CD4-positive, alpha-beta T cell treated with Interleukin-6 at 100 ng/mL for 8 hours (primary cell): Measurements from ENCODE around the gene NEU2.
"Not testable (repeated sequence)": the region's sequence is repeated elsewhere in the genome, so short reads cannot be mapped to it uniquely, and the experiment has no call there.

ENCODE experiments used
- DNase-seq: peaks from one replicate; pipeline ENCODE4 v3.0.0-alpha.2; 2020; ENCODE audit warnings: mixed read lengths, low spot score

The NEU2 gene

DNA sequence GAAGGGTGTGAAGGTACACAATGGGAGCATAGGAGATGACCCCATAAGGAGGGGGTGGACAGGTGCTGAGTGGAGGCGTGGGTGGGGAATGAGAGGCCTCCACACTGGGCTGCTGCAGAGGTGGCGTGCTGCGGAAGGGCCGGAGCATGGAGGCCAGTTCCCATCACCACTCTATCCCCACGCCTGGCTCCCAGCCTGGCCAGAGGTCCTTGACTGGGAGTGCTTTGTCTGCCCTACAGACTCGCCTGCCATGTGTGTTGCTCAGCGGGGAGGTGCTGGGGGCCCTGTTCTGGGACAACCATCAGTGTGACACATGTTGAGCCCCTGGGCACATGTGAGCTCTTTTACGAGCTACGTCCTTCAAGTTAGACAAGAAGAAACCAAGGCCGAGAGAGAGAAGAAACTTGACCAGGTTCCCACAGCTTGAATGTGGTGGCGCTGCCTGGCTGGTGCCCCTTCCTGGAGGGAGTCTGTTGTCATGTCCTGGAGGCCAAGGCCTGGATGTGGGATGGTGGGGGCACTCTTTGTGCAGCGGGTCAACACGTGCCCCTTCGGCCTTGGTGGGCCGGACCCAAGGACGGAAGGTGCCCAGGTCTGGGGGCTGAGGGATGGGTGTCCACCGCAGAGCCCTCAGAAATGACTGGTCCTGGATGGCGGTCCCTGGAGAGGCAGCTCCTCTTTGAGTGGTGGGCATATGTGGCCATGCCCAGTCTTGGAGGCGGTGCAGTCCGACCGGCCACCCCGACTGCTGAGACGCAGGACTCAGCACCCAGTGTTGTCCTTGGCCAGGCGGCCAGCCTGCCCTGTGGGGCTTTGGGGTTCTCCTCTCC lies 26.5 kb downstream of the NEU2 start:
- no peak for DNase-seq

DNA sequence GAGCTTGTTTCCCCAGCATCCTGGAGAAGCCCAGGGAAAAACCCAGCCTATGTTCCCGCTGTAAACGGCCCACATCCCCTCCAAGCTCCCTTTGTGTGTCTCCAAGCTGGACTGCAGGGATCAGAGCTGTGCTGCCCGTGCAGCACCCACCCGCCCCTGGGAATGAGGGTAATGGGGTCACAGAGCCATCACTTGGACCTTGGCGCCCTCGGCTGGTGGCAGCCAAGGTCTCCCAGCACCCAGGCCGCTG lies 27.0 kb downstream of the NEU2 start:
- DNase-seq = no peak

DNA sequence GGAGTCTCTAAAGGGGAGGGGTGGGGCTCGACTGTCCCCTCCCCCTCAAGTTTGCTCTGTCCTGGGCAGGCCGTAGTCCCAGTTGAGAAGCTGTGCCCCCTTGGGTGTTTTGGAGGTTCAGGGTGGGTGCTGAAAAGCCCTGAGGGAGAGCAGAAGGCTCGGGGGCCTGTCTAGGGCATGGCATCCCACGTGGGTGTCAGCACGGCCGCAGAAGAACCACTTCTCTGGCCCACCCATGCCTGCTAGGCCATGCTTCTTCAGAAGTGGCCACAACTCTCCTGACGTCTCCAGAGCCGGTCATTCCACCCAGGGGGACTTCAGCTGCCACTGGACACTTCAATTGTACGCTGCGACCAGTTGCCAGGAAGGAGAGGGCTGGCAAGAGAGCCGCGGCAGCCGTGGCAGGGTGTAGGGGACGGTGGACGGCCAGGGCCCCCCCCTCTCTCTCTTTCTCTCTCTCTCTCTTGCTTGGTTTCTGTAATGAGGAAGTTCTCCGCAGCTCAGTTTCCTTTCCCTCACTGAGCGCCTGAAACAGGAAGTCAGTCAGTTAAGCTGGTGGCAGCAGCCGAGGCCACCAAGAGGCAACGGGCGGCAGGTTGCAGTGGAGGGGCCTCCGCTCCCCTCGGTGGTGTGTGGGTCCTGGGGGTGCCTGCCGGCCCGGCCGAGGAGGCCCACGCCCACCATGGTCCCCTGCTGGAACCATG lies 27.5 kb downstream of the NEU2 start, which contains the start of gene INPP5D:
INPP5D (plus strand) TSS at position 546 of the 704 bp plus-strand sequence; CDS start at position 683, 137 bp downstream.
- peak; percentile 85 for DNase-seq

DNA sequence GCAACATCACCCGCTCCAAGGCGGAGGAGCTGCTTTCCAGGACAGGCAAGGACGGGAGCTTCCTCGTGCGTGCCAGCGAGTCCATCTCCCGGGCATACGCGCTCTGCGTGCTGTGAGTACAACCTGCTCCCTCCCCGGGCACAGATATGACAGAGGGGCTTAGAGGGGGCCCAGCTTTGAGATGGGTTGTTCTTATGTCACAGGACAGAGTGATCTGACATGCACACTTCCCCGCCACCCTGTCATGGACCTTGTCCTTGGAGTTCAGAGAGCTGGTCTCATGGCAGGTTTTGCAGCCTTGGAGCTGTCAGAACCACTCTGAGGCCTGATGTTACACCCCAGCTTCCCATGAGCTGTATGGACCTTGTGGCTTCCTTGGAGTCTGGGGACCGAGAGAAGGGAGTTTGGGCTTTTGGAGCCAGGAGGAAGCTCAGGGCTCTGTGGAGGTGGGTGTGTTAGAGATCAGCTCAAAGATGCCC lies 28.1 kb downstream of the NEU2 start:
- DNase-seq = no peak

DNA sequence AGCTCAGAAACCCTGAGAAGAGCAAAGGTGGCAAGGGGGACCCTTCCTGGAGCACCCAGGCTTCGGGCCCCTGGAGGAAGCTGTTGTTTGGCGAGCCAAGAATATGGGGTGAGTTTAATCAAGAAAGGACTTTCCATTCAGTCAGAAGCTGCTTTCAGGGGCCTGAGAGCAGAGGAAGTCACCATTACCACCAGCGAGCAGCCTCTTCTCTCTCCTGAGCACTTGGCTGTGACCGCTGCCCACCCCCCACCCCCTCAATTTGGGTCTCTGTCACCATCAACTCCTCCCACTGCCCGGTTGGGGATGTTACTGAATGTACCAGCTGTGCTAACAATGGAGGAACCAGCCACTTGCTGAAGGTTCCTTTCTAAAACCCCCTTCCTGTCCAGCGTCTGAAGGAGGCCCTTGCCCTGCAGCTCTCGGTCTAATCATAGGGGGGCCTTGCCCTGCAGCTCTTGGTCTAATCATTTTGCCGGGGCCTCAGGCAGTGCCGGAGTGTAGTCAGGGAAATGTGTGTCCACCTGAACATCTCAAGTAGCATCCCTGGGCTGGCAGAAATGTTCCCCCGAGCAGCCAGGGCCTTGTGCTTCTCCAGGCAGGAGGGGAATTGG lies 28.6 kb downstream of the NEU2 start:
- DNase-seq = no peak

DNA sequence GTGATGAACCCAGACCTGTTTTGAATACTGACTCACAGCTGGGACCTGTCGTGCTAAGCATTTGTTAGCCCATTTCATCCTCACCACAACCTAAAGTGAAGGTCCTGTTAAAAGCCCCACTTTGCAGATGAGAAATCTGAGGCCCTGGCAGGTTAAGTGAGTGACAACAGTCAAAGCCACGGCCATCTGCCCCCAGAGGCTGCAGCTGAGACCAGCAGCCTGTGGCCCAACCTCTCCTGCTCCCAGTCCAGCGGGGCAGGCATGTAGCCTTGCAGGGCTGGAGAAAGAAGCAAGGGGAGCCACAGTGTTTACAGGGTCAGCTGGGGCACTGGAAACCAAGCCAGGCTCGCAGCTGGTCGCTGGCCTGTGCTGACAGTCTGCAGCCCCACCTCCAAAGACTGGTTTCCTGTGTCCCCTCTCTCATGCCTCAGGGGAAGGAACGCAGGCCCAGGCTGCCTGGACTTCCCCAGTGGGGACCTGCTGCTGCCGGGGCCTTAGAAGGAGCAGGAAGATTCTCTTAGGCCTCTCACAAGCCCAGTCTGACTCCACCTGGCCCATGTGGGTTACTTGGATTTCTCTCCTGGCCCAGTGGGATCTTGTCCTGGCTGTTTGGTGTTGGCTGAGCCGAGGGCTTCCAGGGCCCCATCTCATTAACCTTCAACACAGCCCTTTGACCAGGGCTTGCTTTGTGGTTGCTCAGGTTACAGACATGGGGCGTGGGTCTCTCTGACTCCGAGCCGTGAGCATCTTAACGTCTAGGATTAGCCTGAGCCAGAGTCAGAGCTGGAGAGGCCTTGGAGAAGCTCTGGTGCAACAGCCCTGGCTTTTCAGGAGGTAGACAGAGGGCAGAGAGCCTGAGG lies 29.3 kb downstream of the NEU2 start:
- DNase-seq = peak; percentile 45

DNA sequence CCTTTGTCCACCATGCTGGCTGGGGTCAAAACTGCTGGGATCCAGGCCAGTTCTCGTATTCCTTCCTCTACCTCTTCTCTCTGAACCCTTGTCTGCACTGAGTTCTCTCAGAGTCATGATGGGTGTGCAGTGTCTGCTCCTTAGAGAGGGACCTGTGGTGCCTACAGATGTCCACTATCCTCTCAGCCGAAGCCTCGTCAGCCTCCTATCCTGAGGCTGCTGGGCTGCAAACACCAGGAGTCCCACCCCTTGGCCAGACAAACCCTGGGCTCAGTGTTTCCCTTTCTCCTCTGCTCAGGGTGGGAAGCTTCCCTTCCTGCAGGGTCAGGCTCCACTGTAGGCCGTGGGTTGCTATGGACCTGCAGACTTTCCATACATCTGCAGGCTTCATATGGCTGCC lies 30.0 kb downstream of the NEU2 start:
- DNase-seq = no peak

DNA sequence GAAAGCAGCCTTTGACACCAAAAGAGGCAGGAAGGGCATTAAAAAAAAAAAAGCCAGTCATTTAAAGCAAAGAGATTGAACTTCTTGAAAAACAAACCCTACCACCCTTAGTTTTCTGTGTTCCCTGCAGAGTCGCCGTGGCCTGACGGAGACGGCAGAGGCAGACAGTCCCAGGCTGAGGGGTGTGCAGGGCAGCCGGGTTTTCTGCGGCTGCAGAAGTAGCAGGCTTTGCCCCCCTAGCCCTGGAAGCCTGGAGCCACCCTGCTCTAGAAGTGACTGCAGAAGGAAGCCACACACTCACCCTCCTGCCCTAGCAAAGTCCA lies 30.4 kb downstream of the NEU2 start:
- DNase-seq = no peak

DNA sequence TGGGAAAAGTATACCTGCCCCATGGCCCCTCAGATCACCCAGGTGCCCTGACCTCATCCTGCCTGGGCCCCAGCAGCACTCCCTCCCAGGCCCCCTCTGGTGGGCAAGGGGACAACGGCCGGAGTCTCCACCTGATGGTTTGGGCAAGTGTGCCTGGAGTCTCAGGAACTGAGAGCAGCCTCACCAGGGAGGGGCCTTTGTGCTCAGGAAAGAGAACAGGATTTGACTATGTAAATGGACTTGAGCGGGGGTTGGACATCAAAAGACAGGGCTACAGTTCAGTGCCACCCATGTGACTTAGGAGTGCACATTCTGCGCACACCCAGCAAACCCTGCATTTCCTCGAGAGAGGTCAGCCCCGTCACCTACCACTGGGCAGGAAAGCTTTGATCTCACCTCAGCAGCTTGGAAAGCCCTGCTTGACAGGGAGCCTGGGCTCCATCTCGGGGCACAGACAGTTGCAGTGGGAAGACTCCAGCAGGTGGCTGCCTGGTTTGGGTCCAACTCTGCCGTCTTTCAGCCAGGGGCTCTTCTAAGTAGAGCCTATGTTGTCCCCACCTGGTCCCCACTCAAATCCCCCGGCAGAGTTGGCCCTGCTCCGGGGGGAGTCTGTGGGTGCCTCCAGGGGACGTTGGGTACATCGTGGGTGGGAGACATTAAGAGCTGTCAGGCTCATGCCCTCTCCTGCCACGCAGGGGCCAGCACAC lies 30.9 kb downstream of the NEU2 start:
- no peak for DNase-seq

DNA sequence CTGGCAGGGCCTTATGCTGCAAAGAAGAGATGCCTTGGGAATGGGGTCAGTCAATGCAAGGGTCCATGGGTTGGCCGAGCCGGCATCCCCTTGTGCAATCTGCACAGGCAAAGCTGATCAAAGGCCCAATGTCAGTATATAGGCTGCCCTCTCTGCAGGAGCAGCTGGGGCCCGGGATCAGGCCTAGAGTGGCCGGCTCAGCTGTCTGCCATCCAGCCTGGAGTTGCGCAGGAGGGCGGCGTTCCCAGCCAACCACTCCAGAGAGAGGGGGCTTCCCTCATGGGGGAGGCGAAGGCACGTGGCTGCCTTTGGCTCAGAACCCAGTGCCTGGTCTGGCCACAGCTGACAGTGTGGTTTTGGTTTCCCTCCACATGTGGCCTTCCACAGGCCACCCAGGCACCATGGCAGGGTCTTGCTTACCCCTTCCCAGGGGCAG lies 31.5 kb downstream of the NEU2 start:
- DNase-seq = no peak

DNA sequence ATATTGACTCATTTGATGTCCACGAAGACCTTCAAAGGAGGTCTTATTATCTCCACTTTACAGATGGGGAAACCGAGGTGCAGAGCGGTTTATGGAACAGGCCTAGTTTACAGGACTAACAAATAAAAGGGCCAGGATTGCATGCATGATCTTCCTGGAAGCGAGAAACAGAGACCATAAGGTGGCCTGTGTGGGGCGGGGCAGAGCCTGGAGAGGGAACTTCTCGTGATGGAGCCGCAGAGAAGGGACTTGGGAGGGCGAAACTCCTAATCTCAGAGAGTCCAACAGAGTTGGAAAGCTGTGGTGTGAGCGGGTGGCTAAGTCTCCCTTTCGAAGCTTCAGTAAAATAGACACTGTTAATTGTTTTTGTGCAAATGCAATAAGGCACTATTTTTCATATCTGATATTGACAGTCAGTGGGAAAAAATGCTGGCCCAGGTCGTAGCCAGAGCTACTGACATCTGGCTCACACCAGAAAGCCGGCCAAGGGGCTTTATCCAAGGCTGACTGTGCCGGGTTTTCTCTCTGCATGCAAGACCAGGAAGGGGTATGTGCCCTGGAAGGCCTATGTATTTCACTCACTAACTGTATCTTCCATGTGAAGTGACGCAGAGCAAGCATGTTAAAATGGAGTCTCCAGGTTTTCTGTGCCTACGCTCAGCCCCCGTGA lies 32.2 kb downstream of the NEU2 start:
- no peak for DNase-seq

DNA sequence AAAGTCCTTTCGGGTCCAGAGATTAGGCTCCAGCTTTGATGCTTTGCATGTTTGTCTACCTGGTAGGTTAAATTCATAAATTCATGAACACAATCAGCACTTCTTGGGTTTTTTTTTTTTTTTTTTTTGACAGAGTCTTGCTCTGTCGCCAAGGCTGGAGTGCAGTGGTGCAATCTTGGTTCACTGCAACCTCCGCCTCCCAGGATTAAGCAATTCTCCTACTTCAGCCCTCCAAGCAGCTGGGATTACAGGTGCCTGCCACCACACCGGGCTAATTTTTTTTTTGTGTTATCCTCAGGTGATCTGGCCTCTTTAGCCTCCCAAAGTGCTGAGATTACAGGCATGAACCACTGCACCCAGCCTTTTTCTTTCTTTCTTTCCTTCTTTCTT lies 32.7 kb downstream of the NEU2 start:
- DNase-seq = not testable (repeated sequence)

DNA sequence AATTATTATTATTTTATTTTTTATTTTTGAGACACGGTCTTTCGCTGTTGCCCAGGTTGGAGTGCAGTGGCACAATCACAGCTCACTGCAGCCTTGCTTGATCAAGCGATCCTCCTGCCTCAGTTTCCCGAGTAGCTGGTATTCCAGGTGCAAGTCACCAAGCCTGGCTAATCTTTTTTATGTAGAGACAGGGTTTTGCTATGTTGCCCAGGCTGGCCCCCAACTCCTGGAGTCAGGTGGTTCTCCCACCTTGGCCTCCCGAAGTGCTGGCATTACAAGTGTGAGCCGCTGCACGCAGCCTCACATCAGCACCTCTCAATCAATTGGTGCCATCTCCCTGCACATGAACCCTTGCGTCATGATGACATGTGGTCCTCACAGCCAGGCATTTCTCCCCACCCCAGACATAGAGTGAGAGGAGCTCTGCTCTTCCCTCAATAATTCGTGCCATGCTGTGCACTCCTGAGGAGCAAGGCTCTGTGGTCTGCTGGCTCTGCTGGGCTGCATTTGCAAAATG lies 33.5 kb downstream of the NEU2 start:
- DNase-seq = no peak

DNA sequence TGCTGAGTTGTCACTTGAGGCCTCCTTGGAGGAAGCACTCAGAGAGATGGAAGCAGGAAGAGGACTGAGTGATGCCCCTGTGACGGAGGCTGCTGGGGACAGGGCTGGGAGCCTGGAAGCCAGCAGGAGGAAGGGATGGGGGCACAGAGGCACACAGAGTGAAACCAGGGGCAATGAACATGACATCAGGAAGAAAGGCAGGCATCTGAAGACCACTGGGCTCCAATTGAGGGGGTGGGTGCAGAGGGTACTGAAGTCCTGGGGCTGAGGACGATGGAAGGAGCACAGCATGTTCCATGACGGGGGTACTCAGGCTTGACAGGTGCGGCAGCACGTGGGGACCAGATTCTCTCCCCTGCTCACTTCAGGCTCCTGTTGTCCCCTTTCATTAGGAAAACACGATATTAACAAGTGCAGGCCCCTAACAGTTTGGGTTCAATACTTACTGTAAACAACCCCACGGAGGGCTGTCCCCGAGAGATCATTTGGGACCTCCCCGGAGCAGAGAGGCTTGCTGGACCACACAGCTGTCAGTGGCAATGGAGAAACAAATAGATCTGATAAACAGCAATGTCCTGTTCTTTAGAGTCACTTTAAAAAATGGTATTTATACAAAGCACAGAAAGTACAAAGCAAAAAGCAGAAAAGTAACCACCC lies 36.4 kb downstream of the NEU2 start:
- DNase-seq = no peak

DNA sequence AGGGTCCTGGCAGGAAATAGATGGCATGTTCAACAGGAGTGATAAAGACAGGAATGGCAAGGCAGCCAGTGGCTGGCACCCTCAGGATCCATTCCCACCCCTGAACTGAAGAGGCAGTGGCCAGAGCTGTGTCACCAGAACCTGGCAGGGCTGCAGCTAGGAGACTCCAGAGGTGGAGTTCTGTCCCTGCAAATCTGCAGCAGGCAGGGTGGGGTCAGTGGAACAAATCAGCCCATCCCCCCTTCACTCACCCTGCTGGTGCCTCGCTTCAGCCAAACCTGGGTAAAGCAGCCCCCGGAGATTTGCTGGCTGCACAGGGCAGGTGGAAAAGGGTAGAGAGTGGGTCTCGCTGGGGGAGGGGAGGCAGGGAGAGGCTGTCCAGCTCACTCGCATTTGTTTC lies 40.4 kb downstream of the NEU2 start:
- no peak for DNase-seq

DNA sequence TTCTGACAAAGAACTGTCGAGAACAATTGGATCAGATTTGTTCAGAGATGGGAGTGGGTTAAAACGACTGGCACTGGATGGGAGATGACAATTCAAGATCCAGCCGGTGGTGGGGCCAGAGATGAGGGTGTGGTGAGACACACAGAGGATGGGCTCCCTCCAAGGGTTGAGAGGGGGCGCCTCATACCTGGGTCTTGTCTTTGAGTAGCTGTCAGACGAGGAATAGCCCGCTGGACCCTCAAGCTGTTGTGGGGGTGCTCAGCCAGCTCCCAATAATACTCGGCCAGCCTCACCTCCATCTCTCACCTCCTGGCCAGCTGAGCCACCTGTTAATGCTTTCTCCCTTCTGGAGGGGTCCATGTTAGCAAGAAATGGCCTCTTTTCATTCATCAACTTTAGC lies 41.6 kb downstream of the NEU2 start:
- DNase-seq = no peak

DNA sequence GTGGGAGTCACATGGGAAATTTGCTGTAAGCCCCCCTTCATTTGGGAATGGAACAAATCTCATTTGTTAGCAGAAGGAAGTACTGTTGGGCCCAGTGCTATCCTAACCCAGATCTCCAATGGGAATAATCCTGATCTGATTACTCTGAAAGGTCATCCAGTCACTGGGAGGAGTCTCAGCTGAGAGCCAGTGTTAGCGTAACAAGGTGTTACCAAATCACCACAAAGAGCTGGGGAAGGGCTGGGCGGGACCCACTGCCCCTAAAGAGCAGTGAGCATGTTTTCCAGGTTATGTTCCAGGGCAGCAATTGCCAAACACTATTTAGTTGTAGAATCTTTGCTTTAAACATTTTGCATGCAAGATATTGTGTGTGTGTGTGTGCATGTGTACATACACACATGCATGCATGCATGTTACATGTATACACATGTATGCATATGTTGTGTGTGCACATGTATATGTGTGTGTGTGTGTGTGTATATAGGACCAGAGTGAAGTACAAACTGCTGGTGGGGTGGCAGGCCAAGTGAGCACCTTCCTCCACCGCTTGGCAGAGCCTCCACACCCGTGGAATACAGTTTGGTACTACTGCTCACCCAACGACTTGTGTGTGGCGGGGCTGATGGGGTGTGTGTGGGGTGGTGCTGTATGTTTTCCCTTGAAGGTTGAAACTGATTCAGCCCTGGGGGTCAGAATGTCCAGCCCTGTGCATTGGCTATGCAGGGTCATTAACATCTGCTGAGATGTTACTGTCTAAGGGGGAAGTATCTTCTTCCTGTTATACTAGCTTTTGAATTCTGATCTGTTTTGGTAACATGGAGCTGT lies 42.9 kb downstream of the NEU2 start:
- no peak for DNase-seq

DNA sequence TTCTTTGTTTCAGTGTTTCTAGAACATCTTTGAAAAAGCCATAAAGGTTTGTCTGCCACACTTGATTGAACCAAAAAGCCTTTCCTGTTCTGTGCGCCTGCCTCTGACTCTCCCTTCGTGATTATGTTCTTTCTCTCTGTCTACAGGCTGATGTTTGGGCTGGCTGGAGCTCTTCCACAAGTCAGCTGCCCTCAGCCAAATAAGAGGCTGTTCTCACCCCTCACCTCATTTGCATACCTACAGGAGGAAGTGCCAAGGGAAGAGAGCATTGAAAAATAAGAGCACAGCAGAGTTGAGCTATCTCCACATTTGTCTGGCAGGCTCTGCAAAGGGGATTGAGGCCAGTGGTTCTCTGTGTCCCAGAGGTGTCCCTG lies 43.5 kb downstream of the NEU2 start:
- peak; percentile 55 for DNase-seq

DNA sequence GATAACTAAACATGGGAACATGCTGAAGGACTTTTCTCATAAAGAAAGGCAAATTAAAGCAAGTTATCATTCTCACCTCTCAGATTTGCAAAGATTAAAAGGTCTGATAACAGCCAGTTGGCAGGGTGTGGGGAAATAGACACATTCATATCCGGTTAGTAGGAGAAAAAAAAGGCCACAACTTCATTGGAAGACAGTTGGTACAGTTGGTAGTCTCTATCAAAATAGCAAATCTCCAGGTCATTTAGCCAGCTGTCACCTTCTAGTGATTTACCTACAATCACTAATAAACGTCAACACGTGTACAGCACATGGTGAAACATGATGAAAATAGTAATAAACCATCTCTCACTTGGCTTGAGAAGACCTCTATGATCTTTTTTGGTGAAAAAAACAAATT lies 44.3 kb downstream of the NEU2 start:
- peak; percentile 54 for DNase-seq

DNA sequence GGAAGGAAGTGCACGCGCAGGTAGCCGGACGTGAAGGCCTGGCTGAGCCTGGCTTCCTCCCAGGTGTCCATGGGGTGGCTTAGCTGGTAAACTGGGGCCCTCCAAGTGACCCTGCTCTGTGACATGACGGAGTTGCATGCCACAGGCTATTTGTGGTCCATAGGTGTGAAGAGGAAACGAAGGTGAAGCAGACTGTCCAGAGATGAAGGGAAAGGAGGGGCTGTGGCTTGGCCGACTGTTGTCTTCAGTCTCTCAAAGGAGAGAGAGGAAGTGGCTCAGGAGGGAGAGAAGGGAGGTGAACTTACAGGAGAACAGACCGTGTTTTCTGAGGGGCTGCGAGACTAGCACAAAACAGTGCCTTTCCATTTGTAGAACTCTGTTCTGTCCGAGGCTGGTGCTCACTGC lies 47.0 kb downstream of the NEU2 start:
- peak; percentile 24 for DNase-seq
